Measurements from ENCODE around the gene STT3A.
A peak's percentile ranks its signal among the peaks of the same experiment; 100 is the strongest.

STT3A gene

GRCh38 chr11:125591649-125592304 is 875 bp upstream of the STT3A start:
- DNase-seq = peak; percentile 24

GRCh38 chr11:125593114-125593820 is 615 bp downstream of the STT3A start:
- DNase-seq = peak; percentile 72

- DNase-seq = no peak
These were observed 2.3 kb downstream of the STT3A start for GRCh38 chr11:125594958-125595357.

- DNase-seq = no peak
These were observed 8.0 kb downstream of the STT3A start for GRCh38 chr11:125600663-125601062.

- DNase-seq = no peak
These were observed 10.6 kb downstream of the STT3A start for GRCh38 chr11:125603207-125603606.

GRCh38 chr11:125605417-125605816 is 12.8 kb downstream of the STT3A start:
- DNase-seq = no peak

- no peak for DNase-seq
These were observed 16.9 kb downstream of the STT3A start for GRCh38 chr11:125609545-125609944.

GRCh38 chr11:125618383-125618782 is 25.7 kb downstream of the STT3A start:
- no peak for DNase-seq

- DNase-seq = no peak
These were observed 29.3 kb downstream of the STT3A start for GRCh38 chr11:125621995-125622394.

GRCh38 chr11:125623064-125623463 is 30.4 kb downstream of the STT3A start:
- no peak for DNase-seq

GRCh38 chr11:125624756-125625213 is 32.1 kb downstream of the STT3A start, which contains the start of gene CHEK1:
Gene CHEK1 (plus strand): TSS chr11:125625163. CDS start chr11:125626769, 1,606 bp downstream.
- DNase-seq = no peak

GRCh38 chr11:125625225-125625629 is 32.6 kb downstream of the STT3A start:
- DNase-seq = no peak

- peak; percentile 90 for DNase-seq
These were observed 33.1 kb downstream of the STT3A start for GRCh38 chr11:125625630-125626287.

- DNase-seq = peak; percentile 90
These were observed 33.8 kb downstream of the STT3A start for GRCh38 chr11:125626288-125626950.

GRCh38 chr11:125627236-125627910 is 34.7 kb downstream of the STT3A start:
- DNase-seq = no peak

GRCh38 chr11:125637840-125638239 is 45.2 kb downstream of the STT3A start:
- no peak for DNase-seq

GRCh38 chr11:125638315-125638714 is 45.7 kb downstream of the STT3A start:
- DNase-seq = no peak

- no peak for DNase-seq
These were observed 53.2 kb downstream of the STT3A start for GRCh38 chr11:125645871-125646270.

GRCh38 chr11:125649465-125650166 is 57.0 kb downstream of the STT3A start:
- no peak for DNase-seq

- no peak for DNase-seq
These were observed 70.0 kb downstream of the STT3A start for GRCh38 chr11:125662689-125663088.

- no peak for DNase-seq
These were observed 71.3 kb downstream of the STT3A start for GRCh38 chr11:125663910-125664309.

GRCh38 chr11:125667151-125667550 is 74.5 kb downstream of the STT3A start:
- no peak for DNase-seq
